WTC11 (cell line): ENCODE measurements around the gene TIMM50. TPM values are rescaled to one million over a fixed set of nuclear protein-coding genes. Genes with fewer than 3 reads are reported as not detected.
A peak's percentile ranks its signal among the peaks of the same experiment; 100 is the strongest.

Experiments
- AR ChIP-seq: fragments of 250-450 bp; sonication (Bioruptor Pico); IDR thresholded peaks from 2 replicates; pipeline ENCODE4 v1.9.0; 2021; ENCODE audit warnings: mild to moderate bottlenecking
- CREB1 ChIP-seq: sonication (generic); formaldehyde crosslinking; IDR thresholded peaks from 2 replicates; pipeline ENCODE4 v1.8.0; 2023; ENCODE audit warnings: mild to moderate bottlenecking, missing genetic modification reagents
- E2F1 ChIP-seq: sonication (generic); formaldehyde crosslinking; IDR thresholded peaks from 2 replicates; pipeline ENCODE4 v1.8.0; 2022; ENCODE audit warnings: mild to moderate bottlenecking, missing genetic modification reagents
- ETV6 ChIP-seq: sonication (generic); formaldehyde crosslinking; IDR thresholded peaks from 2 replicates; pipeline ENCODE4 v1.8.1; 2022; ENCODE audit warnings: mild to moderate bottlenecking, missing genetic modification reagents
- FOXP1 ChIP-seq: sonication (generic); formaldehyde crosslinking; IDR thresholded peaks from 2 replicates; pipeline ENCODE4 v1.8.0; 2022; ENCODE audit warnings: missing genetic modification reagents, mild to moderate bottlenecking, moderate library complexity, borderline replicate concordance
- FOXP4 ChIP-seq: sonication (generic); formaldehyde crosslinking; IDR thresholded peaks from 2 replicates; pipeline ENCODE4 v1.8.0; 2022; ENCODE audit warnings: mild to moderate bottlenecking, missing genetic modification reagents
- GRHL2 ChIP-seq: fragments of 250-450 bp; sonication (Bioruptor Pico); IDR thresholded peaks from 2 replicates; pipeline ENCODE4 v1.8.0; 2022; ENCODE audit warnings: mild to moderate bottlenecking, moderate library complexity; ENCODE audit not compliant: insufficient replicate concordance, severe bottlenecking
- MAX ChIP-seq: sonication (generic); formaldehyde crosslinking; IDR thresholded peaks from 2 replicates; pipeline ENCODE4 v1.8.0; 2022; ENCODE audit warnings: mild to moderate bottlenecking, missing genetic modification reagents
- PRDM15 ChIP-seq: sonication (generic); formaldehyde crosslinking; IDR thresholded peaks from 2 replicates; pipeline ENCODE4 v1.8.0; 2022; ENCODE audit warnings: missing genetic modification reagents
- RORB ChIP-seq: fragments of 250-450 bp; sonication (Bioruptor Pico); IDR thresholded peaks from 2 replicates; pipeline ENCODE4 v1.9.0; 2021; ENCODE audit warnings: mild to moderate bottlenecking
- TCF7 ChIP-seq: sonication (generic); formaldehyde crosslinking; IDR thresholded peaks from 2 replicates; pipeline ENCODE4 v1.8.0; 2022; ENCODE audit warnings: mild to moderate bottlenecking, low read depth, missing genetic modification reagents, moderate library complexity
- TEAD1 ChIP-seq: sonication (generic); formaldehyde crosslinking; IDR thresholded peaks from 2 replicates; pipeline ENCODE4 v1.8.0; 2022; ENCODE audit warnings: mild to moderate bottlenecking, missing genetic modification reagents
- ZBTB43 ChIP-seq: sonication (generic); formaldehyde crosslinking; IDR thresholded peaks from 2 replicates; pipeline ENCODE4 v1.8.1; 2023; ENCODE audit warnings: mild to moderate bottlenecking, missing genetic modification reagents
- ZNF232 ChIP-seq: sonication (generic); formaldehyde crosslinking; IDR thresholded peaks from 2 replicates; pipeline ENCODE4 v1.8.0; 2022; ENCODE audit warnings: mild to moderate bottlenecking, missing genetic modification reagents
- ZNF423 ChIP-seq: fragments of 250-450 bp; sonication (Bioruptor Pico); IDR thresholded peaks from 2 replicates; pipeline ENCODE4 v2.1.2; 2022; ENCODE audit warnings: mild to moderate bottlenecking, moderate library complexity
- ZNF425 ChIP-seq: fragments of 250-450 bp; sonication (Bioruptor Pico); conservative IDR thresholded peaks from 2 replicates; pipeline ENCODE4 v1.9.0; 2021; ENCODE audit warnings: mild to moderate bottlenecking
- ZNF532 ChIP-seq: fragments of 250-450 bp; sonication (Bioruptor Pico); IDR thresholded peaks from 2 replicates; pipeline ENCODE4 v1.9.0; 2021; ENCODE audit warnings: mild to moderate bottlenecking, borderline replicate concordance
- total RNA-seq: library from RNA; stranded (reverse); gene quantifications from 3 replicates; pipeline ENCODE4 v1.2.3, GENCODE V29; 2021

The TIMM50 gene
- total RNA-seq, 1 experiment from 2014 or later = 154 TPM

GRCh38 chr19:39498798-39499642, 18.4 kb downstream of the TIMM50 start, which contains the start of gene DLL3 (continued):
- TF ChIP-seq FOXP4 = no peak
- TF ChIP-seq PRDM15 (CRISPR knock-in tag) = peak; percentile 53; the same call in 1 of the 2 replicates
- 0 out of 2 replicates have a peak, but pooled peaks have one; percentile 21 for TF ChIP-seq TEAD1
- no peak for TF ChIP-seq TCF7
- no peak for TF ChIP-seq GRHL2 (CRISPR knock-in tag)
- peak; percentile 30; the same call in 1 of the 2 replicates for TF ChIP-seq ETV6
- TF ChIP-seq ZNF532 = no peak
- TF ChIP-seq AR (CRISPR knock-in tag) = no peak
- no peak for TF ChIP-seq CREB1 (CRISPR knock-in tag)
- no peak for TF ChIP-seq ZNF425 (CRISPR knock-in tag)
- TF ChIP-seq ZBTB43 = no peak
- TF ChIP-seq ZNF423 (CRISPR knock-in tag) = peak; percentile 10; the same call in 1 of the 2 replicates
- TF ChIP-seq RORB (CRISPR knock-in tag) = no peak
- no peak for TF ChIP-seq ZNF232 (CRISPR knock-in tag)
- no peak for TF ChIP-seq FOXP1 (CRISPR knock-in tag)
- no peak for TF ChIP-seq E2F1 (CRISPR knock-in tag)
- peak; percentile 45 for TF ChIP-seq MAX (CRISPR knock-in tag)
